Fibroblast of skin of left quadriceps (primary cell): ENCODE results near the gene PAK5.
"Not testable (repeated sequence)": the region's sequence is repeated elsewhere in the genome, so short reads cannot be mapped to it uniquely, and the experiment has no call there.

Experiments used
- DNase-seq, 2 experiments: peaks; one replicate each; pipeline ENCODE4 v3.0.0-alpha.2; 2013; ENCODE audit warnings: low read depth in 2 of 2

PAK5 gene

DNA sequence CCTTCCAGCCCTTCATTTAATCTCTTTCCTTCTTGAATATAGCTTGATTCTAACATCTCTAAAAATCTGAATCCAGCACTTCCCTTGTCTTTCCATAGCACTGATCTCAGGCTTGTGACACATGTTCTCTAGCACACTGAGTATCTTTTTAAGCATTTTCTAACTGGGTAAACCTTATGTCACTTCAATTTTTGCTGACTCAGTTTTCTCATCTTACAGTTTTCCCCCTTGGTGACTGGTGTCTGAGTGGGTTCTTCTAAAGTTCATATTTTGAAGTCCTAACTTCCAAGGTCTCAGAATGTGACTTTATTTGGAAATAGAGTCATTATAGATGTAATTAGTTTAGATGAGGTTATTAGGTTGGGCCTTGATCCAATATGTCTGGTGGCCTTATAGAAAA, 153.9 kb downstream of the PAK5 start:
- DNase-seq: no peak

DNA sequence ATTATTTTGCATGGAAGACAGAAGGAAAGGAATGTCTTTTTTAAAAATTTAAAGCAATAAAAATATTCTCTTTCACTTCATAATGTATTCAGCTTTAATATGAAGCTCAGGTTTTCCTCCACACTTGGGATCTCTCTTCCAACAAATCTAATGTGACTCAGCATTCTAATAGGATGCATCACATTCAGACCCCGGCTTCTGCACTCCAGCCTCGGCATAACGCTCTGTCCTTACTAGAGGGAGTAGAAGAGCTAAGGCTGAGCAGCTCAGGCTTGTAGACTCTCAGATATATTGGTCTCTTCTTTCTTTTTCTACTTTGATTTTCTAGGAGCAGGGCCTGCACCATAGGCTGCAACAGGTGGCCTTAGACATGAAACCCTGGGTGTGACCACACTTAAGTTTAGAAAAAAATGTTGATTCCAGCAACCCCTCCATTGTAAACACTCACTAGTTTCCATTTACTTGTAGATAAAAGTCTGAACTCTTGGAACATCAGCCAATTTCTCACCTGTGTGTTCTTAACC, 161.7 kb downstream of the PAK5 start:
- no peak for DNase-seq

DNA sequence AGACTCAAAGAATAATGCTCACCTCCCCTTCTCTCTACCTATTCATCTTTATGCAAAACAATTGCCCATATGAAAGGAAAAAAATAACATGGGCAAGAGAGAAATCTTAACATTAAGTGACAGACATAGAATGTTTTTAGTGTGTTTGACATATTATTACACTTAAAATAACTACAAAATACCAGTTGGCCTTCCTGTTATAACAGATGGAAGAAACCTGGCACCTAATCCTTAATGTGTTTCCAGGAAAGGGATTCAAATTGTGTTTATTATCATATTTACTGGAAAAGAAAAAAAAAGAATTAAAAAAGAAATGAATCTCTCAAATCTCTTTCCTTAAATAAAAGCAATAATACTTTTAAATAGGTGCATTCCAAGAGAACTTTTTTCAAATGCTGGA, 165.9 kb downstream of the PAK5 start:
- DNase-seq: no peak

DNA sequence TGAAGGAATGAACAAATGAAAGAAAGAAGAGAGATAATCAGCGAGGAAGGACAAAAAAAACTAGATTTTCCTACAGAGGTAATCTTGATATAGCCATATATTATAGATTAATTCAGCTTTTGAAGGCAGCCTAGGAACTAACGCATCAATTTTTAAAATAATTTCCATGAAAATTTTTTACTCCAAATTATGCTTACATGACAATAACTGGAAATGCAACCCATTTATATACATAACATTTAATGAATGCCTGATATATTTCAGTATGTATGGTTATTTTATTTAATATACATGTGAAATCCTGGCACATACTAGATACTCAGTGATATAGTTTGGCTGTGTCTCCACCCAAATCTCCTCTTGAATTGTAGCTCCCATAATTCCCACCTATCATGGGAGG, 166.8 kb downstream of the PAK5 start:
- no peak for DNase-seq

DNA sequence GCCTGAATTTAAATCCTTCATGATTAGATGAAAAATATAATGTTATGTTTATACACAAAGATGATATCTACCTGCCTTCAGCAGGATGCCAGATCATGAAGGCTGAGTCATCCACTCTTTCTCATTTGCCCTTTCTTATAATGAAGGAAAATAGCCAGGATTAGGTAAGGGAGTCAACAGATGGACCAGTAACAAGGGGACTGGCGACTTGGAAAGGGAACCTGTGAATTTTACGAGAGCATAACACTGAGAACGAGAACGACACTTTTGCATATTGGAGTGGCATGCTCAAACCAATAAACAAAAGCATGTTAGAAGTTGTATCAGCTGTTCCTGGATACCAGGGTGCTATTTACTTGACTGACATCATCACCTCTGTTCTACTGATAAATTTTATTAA, 170.5 kb downstream of the PAK5 start:
- no peak for DNase-seq

GRCh38 chr20:9663423-9663822, 175.5 kb downstream of the PAK5 start:
- no peak for DNase-seq

DNA sequence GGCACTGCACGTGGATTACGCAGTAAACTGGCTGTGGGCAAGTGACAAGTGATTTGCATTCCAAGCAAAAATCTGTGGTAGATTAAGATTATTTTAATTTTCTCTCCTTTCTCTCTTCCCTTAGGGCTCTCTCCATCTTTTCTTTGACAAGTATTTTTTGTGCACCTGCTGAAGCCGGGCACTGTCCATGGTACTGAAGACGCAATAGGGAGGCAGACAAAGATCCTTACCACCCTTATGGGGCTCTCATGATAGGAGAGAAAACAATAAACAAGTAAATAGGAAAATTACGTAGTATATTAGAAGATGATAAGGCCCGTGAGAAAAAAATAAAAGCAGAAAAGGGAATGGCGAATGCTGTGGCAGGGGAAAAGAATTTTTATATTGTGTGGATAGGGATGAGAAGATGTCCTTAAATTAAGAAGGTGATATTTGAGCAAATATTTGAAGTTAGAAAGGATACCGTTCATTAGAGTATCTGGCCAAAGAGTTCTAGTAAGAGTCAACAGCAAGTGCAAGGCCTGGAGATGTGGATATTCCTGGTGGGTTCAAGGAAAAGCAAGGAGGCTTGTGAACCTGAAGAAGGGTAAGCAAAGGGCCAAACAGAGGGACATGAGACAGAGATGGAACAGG, 178.5 kb downstream of the PAK5 start:
- no peak for DNase-seq

GRCh38 chr20:9647741-9648140, 191.1 kb downstream of the PAK5 start:
- no peak for DNase-seq

DNA sequence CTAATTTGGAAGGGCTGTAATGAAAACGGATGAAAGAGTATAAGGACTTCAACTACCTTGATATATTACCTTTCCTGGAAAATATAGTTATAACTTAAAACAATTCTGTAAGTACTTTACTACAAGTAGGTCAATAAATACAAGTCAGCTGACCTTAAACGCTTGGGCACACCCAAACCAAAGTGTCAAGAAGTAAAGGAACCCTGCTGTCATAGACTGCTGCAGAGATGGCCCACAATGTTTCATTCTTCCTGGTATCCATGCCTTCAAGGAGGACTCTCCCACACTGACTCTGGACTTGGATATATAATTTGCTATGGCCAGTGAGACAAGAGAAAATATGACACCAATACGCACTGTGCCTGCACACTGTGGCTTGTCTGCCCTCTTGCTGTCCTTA, 192.5 kb downstream of the PAK5 start:
- no peak for DNase-seq

- no peak for DNase-seq
Observed at GRCh38 chr20:9642882-9643281, 196.0 kb downstream of the PAK5 start.

DNA sequence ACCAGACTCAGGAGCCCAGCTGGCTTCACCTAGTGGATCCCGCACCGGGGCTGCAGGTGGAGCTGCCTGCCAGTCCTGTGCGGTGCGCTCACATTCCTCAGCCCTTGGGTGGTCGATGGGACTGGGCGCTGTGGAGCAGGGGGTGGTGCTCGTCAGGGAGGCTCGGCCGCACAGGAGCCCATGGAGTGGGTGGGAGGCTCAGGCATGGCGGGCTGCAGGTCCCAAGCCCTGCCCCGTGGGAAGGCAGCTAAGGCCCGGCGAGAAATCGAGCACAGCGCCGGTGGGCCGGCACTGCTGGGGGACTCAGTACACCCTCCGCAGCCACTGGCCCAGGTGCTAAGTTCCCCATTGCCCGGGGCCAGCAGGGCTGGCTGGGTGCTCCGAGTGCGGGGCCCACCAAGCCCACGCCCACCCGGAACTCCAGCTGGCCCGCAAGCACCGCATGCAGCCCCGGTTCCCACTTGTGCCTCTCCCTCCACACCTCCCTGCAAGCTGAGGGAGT, 197.3 kb downstream of the PAK5 start:
- DNase-seq: not testable (repeated sequence)

DNA sequence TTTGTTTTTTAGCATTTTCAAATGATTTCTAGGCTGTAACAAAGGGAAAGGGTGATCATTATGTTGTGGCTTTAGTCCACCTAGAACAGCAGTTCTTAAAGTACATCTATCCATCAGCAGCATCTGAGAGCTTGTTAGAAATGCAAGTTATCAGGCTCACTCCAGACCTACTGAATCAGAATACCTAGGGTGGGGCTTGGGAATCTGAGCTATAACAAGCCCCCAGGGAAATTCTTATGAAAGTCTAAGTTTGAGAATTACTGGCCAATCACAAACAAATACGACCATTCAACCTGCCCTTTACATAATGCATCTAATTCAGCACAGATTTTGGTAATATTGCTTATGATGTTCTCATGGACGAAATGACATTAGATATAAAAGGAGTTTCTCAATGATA, 201.0 kb downstream of the PAK5 start:
- DNase-seq: no peak

DNA sequence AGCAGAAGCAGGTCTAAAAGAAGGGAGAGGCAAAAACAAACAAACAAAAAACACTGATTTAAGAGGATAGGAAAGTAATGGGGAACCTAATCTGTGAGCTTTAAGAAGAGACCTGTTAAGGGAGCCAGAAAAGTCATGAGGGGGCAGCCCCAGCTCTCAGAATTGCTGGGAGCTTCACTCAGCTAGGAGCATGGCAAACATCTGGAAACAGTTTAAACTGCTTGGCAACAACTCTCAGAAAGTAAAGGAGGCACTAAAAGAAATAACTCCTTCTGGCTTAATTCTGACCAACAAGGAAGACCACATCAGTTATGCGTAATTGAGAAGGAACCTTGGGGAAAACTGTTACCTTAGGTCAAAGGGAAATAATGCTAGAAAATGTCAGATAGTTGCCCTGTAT, 203.1 kb downstream of the PAK5 start:
- DNase-seq: no peak

- DNase-seq: no peak
Observed at GRCh38 chr20:9634327-9634726, 204.5 kb downstream of the PAK5 start.

DNA sequence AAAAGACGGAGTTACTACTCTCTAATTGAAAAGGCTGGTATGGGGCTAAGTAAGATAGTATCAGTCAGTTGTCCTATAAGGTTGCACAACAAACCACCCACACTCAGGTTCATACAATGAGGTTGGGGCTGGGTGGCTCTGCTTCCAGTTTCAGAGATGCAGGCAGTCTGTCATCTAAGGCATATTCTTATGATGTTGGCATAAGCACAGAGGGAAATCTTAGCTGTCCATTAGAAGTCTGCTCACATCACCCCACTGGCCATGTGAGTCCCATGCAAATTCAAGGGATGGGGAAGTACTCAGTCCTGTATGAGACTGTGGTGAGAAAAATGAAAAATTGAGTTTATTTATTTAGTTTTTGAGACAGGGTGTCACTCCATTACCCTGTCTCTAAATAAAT, 205.9 kb downstream of the PAK5 start:
- no peak for DNase-seq

DNA sequence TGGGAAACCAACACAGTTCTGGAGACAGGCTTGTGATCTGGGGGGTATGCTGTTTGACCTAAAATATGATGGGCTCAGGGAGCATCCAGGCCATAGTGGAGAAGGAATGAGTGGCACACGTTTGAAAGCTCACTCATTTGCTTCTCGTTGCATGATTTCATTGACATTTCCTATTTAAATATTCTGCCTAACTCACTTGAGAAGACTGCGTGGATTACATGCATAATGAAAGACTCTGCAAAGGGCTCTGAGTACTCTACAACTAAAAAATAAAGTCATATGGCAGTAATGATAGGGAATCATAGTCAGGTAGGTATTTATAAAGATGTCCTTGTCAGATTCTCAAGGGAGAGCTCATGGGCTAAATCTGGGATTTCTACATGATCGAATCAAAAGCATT, 206.6 kb downstream of the PAK5 start:
- DNase-seq: no peak

- DNase-seq: no peak
Observed at GRCh38 chr20:9630554-9630953, 208.3 kb downstream of the PAK5 start.

- no peak for DNase-seq
Observed at GRCh38 chr20:9629831-9630230, 209.0 kb downstream of the PAK5 start.

DNA sequence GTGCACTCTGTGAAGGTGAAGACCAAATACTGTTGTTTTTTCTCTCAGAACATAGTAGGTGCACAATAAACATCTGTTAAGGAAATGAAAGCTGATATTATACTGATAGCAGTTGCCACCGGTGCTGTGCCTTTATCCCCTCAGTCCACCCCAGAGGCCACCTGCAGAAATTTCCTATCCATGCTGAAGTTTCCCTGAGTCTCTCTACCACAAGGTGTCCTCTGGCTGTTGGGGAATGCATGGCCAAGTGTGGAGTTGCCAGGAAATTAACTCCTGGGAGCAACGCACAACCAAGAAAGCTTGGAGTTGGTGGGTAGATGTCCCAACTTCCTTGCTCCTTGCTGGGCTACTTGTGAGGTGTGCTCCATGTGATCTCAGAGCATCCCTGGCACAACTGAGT, 210.3 kb downstream of the PAK5 start:
- no peak for DNase-seq

DNA sequence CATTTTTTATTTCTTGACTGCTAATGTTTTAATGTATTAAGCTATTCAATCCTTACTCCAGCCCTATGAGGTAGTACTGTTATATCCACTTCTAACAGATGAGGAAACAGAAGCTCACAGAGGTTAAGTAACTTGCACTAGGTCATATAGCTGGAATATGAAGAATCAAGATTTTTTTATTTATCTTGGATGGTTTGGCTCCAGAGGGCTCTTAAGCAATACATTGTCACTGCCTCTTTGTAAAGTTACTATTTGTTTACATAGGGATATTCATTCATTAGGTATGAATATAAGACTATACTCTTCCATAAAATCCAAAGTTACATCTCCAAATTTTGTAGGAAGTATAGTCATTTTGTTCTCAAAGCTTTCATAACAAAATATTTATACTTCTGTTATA, 210.7 kb downstream of the PAK5 start:
- no peak for DNase-seq

DNA sequence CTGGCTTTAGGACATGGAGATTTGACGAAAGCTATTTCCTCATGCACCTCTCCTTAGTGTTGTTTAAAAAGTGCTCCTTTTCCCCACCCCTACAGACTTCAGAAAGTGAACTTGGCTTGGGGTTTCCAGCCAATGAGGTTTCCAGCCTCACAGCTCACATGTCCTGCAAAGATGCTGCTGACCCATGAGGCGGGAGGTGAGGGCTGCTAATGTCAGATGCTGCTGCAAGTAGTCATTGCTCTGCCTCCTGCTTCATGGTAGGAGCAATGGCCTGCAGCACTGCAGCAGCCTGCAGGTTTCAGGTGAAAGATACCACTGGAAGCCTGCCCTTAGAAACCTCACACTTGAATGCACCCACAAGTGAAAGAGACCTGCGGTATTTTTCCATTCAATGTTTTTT, 211.7 kb downstream of the PAK5 start:
- no peak for DNase-seq

DNA sequence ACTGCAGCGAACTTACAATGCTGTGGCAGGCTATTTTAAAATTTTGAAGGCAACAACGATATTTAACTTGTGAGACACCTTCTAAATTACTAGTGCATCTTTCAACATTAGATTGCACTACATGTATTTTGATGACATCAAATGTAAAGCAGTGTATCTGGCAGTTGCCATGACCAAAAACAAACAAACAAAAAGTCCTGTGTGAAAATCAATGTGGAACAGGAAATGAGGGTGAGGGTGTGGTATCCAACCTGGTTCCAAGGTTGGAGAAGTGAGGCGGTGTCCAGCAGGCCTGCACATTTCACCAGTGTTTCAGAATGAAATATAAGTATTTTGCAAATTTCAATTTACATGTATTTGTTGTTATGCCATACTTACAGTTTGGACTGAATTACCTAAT, 212.5 kb downstream of the PAK5 start:
- DNase-seq: no peak

DNA sequence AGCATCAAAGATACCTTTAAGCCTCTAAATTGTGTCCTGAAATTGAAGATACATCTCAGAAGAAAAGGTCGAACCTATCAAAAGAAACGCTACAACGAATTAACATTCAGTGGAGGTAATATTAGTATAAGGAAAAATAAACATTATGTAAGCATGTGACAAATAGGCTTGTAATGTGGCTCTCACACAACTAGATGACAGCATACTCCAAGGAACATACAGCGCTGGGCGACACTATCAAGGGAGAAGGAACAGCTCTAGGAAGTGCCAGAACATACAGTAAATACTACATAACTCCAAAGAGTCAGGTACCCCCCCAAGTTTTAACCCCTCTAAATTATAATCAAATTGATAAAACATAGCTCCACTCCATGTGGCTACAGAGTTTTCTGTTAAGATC, 220.9 kb downstream of the PAK5 start:
- no peak for DNase-seq

DNA sequence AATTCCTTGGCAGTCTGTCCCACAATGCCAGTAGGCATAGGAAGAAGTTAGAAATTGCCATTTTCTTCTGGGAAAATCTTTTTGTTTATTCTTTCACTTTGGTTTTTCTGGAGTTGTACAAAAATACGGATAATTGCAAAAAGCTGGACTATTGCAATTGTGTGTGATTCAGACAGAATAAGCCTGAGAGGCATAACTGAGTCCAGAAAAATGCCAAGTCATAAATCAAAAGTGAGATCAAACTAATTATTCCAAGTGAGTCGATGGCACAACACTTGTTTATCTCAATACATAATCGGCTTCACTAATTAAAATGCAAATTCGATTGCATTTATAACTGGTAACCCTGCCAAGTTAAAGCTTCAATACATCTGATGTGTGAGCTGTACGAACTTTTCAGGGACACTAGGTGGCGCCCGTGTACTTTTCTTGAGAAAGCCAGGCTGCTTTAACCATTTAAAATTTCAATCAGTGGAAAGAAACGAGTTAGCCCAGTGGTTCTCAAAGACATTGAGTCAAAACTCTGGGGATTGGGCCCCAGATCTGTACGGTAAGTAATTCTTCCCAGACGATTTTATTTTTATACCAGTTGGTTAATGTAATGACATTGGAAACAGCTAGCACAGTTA, 221.9 kb downstream of the PAK5 start:
- peak; percentile 16 to 20 for DNase-seq
